ENCODE data around the gene ESRP2.

DNA sequence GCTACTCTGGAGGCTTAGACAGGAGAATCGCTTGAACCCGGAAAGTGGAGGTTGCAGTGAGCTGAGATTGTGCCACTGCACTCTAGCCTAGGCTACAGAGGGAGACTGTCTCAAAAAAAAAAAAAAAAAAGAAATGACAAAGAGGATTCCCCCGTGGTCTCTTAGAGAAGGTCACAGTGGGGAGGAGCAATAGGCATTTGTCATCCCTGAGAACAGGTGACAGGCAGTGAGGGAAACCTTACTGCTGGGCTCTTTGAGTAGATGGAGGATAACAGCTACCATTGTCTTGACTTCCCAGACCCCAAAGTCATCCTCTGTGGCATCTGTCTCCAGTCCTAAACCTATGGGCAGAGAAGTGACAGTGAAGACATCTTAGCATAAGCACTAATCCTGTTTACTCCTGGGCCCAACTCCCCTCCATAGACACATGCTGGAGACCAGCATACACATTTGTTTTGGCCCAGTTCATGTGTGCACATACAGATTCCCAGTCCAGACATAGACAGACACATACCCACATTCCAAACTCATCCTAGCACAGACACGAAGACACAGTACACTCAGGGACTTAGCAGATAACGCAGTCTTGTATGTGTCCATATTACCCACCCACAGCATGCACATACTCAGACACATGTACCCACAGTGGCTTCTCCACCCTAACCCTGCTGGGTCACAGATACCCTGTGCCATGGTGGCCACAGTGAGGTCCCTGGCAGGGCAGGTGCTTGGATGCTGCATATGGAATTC lies 2.7 kb downstream of the ESRP2 start:
- no peak for TF ChIP-seq SPI1 (IDR thresholded peaks at IDR 0.05; ENCODE audit: borderline replicate concordance, low read depth)
- no peak for TF ChIP-seq POLR2AphosphoS5 (IDR thresholded peaks at IDR 0.05; ENCODE audit: low read depth)
